Hepatocyte (in vitro differentiated cells): ENCODE measurements around the gene CXCR3.

Source experiments
- EZH2 ChIP-seq: fragments of 200-600 bp; sonication (generic); IDR thresholded peaks from 2 replicates; pipeline ENCODE4 v1.6.1; 2016; ENCODE audit warnings: antibody characterized with exemption, mild to moderate bottlenecking, borderline replicate concordance
- TF ChIP-seq, protein P1 (sequence below): fragments of 200-600 bp; sonication (generic); IDR thresholded peaks from 2 replicates; pipeline ENCODE4 v1.5.1; 2016; ENCODE audit warnings: antibody characterized with exemption, mild to moderate bottlenecking; ENCODE audit not compliant: poor library complexity

DNA sequence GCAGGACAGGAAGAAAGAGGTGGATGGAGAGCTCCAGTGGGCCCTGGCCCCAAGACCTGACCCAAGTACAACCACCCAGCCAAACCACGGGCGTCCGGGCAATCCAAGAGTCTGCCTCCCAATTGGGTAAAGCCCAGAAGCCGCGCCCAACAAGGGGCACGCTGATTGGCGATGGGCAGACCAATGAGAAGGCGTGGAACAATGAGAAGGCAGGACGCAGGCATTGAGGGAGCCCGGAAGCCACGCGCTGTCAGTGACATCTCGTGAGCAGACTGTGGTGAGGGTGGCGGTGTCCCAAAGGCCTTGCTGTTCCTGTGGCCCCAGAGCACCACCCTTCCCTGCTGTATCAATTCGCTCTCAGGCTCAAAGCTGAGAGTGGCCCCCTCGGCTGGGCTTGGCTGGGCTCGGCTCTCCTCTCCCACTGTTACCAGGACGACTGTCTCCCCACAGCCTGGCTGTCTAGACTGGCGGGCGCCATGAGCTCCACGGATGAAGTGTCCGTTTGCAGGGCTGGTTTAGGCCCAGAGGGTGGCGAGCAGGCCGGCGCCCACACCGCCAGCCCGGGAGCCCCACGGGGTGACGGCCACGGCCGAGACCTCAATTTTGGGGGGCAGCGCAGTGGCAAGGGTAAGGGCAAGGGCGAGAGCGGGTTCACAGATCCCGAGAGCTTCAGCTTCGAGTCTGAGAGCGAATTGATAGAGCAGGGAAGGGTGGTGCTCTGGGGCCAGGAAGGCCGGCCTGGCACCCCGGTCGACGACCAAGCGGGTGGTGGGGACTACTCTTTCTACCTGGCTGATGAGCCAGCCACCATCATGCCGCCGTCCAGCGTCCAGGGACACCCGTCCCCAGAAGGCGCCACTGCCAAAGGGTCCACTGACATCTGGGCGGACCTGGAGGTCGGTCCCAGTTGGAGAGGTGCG lies 49.3 kb upstream of the CXCR3 start, which contains the start of gene LOC101059915:
- TF ChIP-seq, protein P1, sequence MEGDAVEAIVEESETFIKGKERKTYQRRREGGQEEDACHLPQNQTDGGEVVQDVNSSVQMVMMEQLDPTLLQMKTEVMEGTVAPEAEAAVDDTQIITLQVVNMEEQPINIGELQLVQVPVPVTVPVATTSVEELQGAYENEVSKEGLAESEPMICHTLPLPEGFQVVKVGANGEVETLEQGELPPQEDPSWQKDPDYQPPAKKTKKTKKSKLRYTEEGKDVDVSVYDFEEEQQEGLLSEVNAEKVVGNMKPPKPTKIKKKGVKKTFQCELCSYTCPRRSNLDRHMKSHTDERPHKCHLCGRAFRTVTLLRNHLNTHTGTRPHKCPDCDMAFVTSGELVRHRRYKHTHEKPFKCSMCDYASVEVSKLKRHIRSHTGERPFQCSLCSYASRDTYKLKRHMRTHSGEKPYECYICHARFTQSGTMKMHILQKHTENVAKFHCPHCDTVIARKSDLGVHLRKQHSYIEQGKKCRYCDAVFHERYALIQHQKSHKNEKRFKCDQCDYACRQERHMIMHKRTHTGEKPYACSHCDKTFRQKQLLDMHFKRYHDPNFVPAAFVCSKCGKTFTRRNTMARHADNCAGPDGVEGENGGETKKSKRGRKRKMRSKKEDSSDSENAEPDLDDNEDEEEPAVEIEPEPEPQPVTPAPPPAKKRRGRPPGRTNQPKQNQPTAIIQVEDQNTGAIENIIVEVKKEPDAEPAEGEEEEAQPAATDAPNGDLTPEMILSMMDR = no peak
- TF ChIP-seq EZH2 = no peak
